Motor neuron (in vitro differentiated cells): ENCODE results near the gene TPI1. TPM values are rescaled to one million over a fixed set of nuclear protein-coding genes. Genes with fewer than 3 reads are reported as not detected.
"Not testable (repeated sequence)": the region's sequence is repeated elsewhere in the genome, so short reads cannot be mapped to it uniquely, and the experiment has no call there.

ENCODE experiments used
- ATAC-seq, 8 experiments: fragments of 200-7000 bp; cut with Tn5 transposase; replicated peaks in 6 of 8; 2 replicates each; pipeline ENCODE4 v1.8.0; 2021; ENCODE audit warnings: mild to moderate bottlenecking in 8 of 8, moderate library complexity in 8 of 8
- H3K27ac ChIP-seq, 2 donors: fragments of 250-450 bp; sonication (Bioruptor Pico); 2 replicates each; pipeline ENCODE4 v1.9.0; 2021; ENCODE audit warnings: antibody characterized with exemption in 2 of 2, mild to moderate bottlenecking in 2 of 2, moderate library complexity in 1 of 2
- H3K4me1 ChIP-seq, 2 donors: fragments of 250-450 bp; sonication (Bioruptor Pico); replicated peaks in 1 of 2; 2 replicates each; pipeline ENCODE4 v1.6.1; 2021; ENCODE audit warnings: antibody characterized with exemption in 2 of 2, mild to moderate bottlenecking in 2 of 2, moderate library complexity in 1 of 2
- H3K4me3 ChIP-seq, 5 donors: fragments of 250-450 bp; sonication (Bioruptor Pico); 2 replicates each; pipeline ENCODE4 v1.9.0; 2021; ENCODE audit warnings: antibody characterized with exemption in 5 of 5, mild to moderate bottlenecking in 5 of 5, moderate library complexity in 4 of 5
- WGBS, 10 experiments: fragments of 450-650 bp; shearing (Covaris generic); methylation state at CpG; one replicate each; pipeline ENCODE4 v1.0.0; 2022; 5-methylcytosine and 5-hydroxymethylcytosine counted together
- in situ Hi-C, 9 experiments: fragments of 400-800 bp; cut with MboI; loops; one replicate each; pipeline ENCODE4 v1.15.0; 2021; ENCODE audit warnings: low sequenced_read_pairs in 9 of 9, low pct_unique_long_range_greater_than_20kb in 2 of 9; ENCODE audit not compliant: unreplicated experiment in 9 of 9
- total RNA-seq, 8 experiments: library from RNA; unstranded; fragments of 300-600 nt; gene quantifications; 2 replicates each; pipeline versions ENCODE4 v1.2.3 to v1.2.4, GENCODE V29; 2022

The TPI1 gene
- total RNA-seq, 8 experiments from 2014 or later, result 544 to 781 (median 685) TPM

DNA sequence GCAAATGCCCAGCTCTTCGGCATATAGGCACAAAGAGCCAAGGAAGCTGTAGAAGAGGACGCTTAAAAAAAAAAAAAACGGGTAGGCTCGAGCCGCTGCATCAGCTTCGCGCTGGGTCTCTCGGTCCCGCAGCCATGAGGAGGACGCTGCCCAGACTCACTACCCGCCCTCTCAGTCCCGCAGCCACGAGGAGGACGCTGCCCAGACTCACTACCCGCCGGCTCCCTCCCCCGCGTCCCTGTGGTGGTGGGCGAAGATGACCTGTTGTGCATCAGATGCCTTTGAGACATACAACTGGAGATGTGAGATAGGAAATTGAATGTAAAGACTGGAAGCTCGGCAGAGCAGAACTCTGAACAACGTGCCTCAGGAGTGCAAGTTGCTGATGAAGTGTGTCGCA is 17.2 kb downstream of the TPI1 start:
- H3K4me1 ChIP-seq, result peaks cover 14 to 16% of the 10 kb centered on the region in 2 donors
- H3K4me3 ChIP-seq, result no peak overlapping the region
- 42 to 100% (median 72%) methylated on average over 1 to 19 of the region's 22 CpGs; no CpG with 5 or more reads in 1 of the 10 experiments for WGBS, 10 experiments
- in situ Hi-C loops, result no loop called here
- peak in 1 of 8 experiments; percentile 11 for ATAC-seq
- no peak overlapping the region for H3K27ac ChIP-seq

DNA sequence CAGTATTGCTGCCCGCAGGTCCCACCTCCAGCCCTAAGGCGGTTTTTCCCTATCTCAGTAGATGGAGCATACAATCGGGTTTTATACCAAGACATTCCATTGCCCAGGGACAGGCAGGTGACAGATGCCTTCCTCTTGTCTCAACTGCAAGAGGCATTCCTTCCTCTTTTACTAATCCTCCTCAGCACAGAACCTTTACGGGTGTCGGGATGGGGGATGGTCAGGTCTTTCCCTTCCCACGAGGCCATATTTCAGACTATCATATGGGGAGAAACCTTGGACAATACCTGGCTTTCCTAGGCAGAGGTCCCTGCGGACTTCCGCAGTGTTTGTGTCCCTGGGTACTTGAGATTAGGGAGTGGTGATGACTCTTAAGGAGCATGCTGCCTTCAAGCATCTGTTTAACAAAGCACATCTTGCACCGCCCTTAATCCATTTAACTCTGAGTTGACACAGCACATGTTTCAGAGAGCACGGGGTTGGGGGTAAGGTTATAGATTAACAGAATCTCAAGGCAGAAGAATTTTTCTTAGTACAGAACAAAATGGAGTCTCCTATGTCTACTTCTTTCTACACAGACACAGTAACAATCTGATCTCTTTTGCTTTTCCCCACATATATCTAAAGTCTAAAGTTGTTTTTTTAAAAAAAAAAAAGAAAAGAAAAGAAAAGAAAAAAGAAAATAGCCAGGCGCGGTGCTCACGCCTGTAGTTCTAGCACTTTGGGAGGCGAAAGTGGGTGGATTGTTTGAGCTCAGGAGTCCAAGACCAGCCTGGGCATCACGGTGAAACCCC is 19.1 kb downstream of the TPI1 start:
- H3K27ac ChIP-seq, result peak overlapping the region; percentile 42 to 88
- H3K4me3 ChIP-seq, ATAC-seq, in situ Hi-C loops: not testable (repeated sequence)
- peaks cover 20 to 21% of the 10 kb centered on the region in 2 donors for H3K4me1 ChIP-seq
- 50 to 100% (median 76%) methylated on average over 1 to 3 of the region's 15 CpGs; no CpG with 5 or more reads in 6 of the 10 experiments for WGBS, 10 experiments

DNA sequence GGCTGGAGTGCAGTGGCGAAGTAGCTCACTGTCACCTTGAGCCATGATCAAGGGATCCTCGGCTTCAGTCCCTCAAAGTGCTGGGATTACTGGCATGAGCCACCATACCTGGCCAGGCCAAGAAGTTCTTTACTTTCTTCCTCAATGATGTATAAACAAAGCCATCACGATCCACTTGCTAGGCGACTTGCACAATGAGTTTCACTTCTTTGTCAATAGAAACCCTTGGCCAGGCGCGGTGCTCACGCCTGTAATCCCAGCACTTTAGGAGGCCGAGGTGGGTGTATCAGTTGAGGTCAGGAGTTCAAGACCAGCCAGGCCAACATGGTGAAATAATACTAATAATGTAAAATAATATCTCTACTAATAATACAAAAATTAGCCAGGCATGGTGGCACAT is 20.1 kb downstream of the TPI1 start:
- 77 to 100% (median 91%) methylated on average over 1 to 7 of the region's 8 CpGs for WGBS, 10 experiments
- H3K27ac ChIP-seq, result no peak overlapping the region
- no peak overlapping the region for H3K4me3 ChIP-seq
- H3K4me1 ChIP-seq, result peaks cover 20 to 21% of the 10 kb centered on the region in 2 donors
- ATAC-seq, result no peak
- in situ Hi-C loops, result no loop called here

DNA sequence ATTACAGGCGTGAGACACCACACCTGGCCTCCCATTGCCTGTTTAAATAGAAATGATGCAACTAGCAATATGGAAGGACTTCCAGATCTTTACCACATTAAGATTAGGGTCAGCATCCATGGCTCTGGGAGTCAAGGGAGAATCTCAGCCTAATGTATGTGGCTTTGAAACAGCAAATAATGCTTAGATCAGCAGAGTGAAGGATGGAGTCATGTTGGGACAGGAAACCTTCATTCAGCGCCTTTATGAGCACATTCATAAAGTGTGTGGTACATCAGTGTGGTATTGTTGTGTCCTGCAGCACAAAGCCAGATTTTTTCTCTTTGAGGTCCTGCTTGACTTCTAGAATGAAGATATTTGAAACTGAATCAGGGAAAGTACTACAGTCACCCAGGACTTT is 21.0 kb downstream of the TPI1 start:
- WGBS, 10 experiments, result 67 to 100% (median 100%) methylated on average over 1 to 2 of the region's 2 CpGs; no CpG with 5 or more reads in 2 of the 10 experiments
- H3K27ac ChIP-seq, result no peak overlapping the region
- no peak for ATAC-seq

DNA sequence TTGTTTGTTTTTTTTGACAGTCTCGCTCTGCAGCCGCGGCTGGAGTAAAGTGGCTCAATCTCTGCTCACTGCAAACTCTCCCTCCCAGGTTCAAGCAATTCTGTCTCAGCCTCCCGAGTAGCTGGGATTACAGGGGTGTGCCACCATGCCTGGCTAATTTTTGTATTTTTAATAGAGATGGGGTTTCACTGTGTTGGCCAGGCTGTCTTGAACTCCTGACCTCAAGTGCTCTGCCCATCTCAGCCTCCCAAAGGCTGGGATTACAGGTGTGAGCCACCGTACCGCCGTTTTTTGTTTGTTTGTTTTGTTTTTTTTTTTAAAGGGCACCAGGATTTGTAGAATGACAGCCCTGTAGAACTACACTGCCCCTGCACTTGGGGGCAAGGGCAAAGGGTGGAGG is 21.5 kb downstream of the TPI1 start:
- H3K4me1 ChIP-seq, result peaks cover 20 to 21% of the 10 kb centered on the region in 2 donors
- 73 to 100% (median 94%) methylated on average over 2 to 6 of the region's 7 CpGs; no CpG with 5 or more reads in 1 of the 10 experiments for WGBS, 10 experiments
- in situ Hi-C loops, H3K27ac ChIP-seq, H3K4me3 ChIP-seq, ATAC-seq: not testable (repeated sequence)

More for the DNA sequence above, 21.0 kb downstream of the TPI1 start:
- Histone ChIP-seq H3K4me3 (no peak overlapping the region), H3K4me1 (peaks cover 20 to 21% of the 10 kb centered on the region in 2 donors)
- in situ Hi-C loops, result no loop called here

DNA sequence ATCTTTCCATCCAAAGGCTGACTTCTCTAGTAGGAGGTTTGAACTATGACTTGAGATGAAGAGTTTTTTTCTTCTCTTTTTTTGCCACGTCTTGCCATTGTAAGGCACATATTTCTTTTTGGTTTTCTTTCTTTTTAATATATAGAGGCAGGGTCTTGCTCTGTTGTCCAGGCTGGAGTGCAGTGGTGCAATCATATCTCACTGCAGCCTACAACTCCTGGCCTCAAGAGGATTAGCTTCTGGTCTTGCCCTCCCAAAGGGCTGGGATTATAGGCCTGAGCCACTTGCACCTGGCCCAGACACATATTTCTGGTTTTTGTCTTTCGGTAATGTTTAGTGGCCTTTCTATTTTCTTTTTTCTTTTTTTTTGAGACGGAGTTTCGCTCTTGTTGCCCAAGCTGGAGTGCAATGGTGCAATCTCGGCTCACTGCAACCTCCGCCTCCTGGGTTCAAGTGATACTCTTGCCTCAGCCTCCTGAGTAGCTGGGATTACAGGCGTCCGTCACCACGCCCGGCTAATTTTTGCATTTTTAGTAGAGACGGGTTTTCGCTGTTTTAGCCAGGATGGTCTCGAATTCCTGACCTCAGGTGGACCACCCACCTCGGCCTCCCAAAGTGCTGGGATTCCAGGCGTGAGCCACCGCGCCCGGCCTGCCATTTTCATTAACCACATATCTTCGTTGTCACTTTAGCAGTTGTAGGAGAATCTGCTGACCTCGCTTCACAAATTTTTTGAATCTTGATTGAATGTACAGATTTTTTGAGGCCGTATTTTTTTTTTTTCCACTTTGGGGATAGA is 22.6 kb downstream of the TPI1 start:
- WGBS, 10 experiments, result 80 to 100% (median 95%) methylated on average over 1 to 19 of the region's 21 CpGs; no CpG with 5 or more reads in 1 of the 10 experiments
- in situ Hi-C loops, H3K4me3 ChIP-seq, ATAC-seq: not testable (repeated sequence)
- Histone ChIP-seq H3K4me1 (peaks cover 20 to 21% of the 10 kb centered on the region in 2 donors), H3K27ac (peak overlapping the region in 1 of 2 donors; percentile 78)

DNA sequence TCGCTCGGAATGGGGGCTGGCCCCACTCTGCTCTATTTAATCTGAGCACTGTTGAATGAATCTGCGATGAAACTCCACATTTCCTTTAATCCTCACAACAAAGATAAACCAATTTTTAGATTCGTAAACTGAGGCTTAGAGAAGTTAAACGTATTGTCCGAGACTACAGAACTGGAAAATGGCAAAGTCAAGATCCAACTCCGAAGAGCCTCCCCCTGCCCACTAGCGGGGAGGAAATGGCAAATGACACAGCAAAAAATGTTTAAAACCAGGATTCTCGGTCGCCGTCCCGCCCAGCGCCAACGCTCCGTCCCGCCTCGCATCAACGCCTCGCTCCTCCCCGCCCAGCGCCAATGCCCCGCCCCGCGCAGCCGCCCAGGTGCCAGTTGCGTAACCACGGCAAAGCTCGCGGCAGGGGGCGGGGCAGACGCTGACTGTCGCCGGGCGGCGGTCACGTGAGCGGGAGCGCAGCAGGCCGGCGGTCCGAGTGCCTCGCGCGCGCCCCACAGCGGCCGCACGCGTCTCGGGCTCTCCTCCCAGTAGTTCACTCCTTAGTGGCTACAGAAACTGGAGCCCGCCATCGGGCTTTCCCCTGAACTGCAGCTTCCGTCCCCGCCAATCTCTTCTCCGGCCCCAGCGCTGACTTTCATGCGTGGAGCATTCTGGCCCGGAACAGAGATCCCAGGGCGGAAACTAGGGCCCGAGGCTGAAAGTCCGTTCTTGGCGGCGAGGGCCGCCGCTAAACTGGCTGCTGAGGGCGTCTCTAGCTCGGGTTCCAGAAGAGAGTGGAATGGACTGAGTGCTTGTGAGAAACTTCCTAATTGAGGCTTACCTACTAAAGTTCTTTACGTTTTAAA is 23.7 kb downstream of the TPI1 start:
- Histone ChIP-seq H3K27ac (peak overlapping the region; percentile 58 to 78), H3K4me3 (peak overlapping the region; percentile 33 to 41 (median 37)), H3K4me1 (peaks cover 12 to 14% of the 10 kb centered on the region in 2 donors)
- 0 to 20% (median 6%) methylated on average over 1 to 18 of the region's 68 CpGs for WGBS, 10 experiments
- peak; percentile 95 to 98 (median 96) for ATAC-seq
- in situ Hi-C loops, result no loop called here

DNA sequence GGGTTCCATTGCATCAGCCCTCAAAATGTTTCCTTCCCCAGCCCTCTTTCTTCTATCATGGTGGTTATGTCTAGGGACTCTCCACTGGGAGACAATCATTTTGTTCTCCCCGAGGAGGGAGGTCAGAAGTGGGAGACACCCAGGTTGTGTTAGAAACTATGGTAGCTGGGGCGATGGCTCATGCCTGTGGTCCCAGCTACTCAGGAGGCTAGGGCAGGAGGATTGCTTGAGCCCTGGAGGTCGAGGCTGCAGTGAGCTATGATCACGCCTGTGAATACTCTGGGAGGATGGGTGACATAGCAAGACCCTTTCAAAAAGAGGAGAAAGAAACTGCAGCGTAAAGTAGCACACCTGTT is 24.3 kb downstream of the TPI1 start:
- in situ Hi-C loops, result no loop called here
- Histone ChIP-seq H3K4me1 (peaks cover 8 to 9% of the 10 kb centered on the region in 2 donors), H3K27ac (peak overlapping the region in 1 of 2 donors; percentile 63), H3K4me3 (peak overlapping the region; percentile 27 to 41 (median 33))
- WGBS, 10 experiments, result 65 to 100% (median 86%) methylated on average over 1 to 5 of the region's 5 CpGs; no CpG with 5 or more reads in 4 of the 10 experiments
- peak in 2 of 8 experiments; percentile 1 to 3 for ATAC-seq

DNA sequence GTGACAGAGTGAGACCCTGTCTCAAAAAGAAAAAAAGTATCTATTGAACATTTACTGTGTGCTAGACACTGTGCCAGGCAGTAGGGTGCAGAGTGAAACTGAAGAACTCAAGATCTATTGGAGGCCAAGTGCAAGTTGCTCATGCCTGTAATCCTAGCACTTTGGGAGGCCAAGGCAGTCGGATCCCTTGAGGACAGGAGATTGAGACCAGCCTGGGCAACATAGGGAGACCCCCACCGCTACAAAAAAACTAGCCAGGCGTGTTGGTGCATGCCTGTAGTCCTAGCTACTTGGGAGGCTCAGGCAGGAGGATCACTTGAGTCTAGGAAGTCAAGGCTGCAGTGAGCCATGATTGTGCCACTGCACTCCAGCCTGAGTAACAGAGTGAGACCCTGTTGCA is 25.4 kb downstream of the TPI1 start:
- ATAC-seq, in situ Hi-C loops, H3K27ac ChIP-seq, H3K4me1 ChIP-seq, H3K4me3 ChIP-seq: not testable (repeated sequence)
- 72 to 100% (median 94%) methylated on average over 1 to 3 of the region's 3 CpGs; no CpG with 5 or more reads in 5 of the 10 experiments for WGBS, 10 experiments

DNA sequence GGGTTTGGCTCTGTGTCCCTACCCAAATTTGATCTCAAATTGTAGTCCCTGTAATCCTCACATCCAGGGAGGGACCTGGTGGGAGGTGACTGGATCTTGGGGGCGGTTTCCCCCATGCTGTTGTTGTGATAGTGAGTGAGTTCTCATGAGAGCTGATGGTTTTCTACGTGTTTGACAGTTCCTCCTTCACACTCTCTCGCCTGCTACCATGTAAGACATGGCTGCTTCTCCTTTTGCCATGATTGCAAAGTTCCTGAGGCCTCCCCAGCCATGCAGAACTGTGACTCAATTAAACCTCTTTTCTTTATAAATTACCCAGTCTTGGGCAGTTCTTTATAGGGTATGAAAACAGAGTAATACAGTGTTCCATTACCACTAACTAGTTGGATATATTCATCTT is 27.0 kb downstream of the TPI1 start:
- no peak overlapping the region for H3K27ac ChIP-seq
- in situ Hi-C loops, result no loop called here
- peaks cover 5 to 8% of the 10 kb centered on the region in 2 donors for H3K4me1 ChIP-seq
- 44 to 100% (median 74%) methylated on average over 1 to 2 of the region's 3 CpGs; no CpG with 5 or more reads in 4 of the 10 experiments for WGBS, 10 experiments
- H3K4me3 ChIP-seq, result no peak overlapping the region
- ATAC-seq, result no peak

DNA sequence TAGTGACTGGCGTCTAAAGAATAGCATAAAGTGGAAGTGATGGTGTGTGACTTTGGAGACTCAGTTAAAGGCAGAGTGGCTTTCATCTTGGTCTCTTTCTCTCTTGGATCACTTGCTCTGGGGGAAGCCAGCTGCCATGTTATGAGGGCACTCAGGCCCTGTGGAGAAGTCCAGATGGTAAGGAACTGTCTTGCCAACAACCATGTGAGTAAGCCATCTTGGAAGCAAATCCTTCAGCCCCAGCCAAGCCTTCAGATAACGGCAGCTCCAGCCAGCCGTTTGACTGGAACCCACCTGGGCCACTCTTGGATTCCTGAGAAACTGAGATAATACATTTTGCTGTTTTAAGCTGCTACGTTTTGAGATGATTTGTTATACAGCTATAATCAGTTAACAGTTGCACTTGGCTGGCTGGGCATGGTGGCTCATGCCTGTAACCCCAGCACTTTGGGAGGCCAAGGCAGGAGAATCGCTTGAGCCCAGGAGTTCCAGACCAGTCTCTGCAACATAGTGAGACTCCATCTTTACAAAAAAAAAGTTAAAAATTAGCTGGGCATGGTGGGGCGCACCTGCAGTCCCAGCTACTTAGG is 29.6 kb downstream of the TPI1 start:
- in situ Hi-C loops, result no loop called here
- Histone ChIP-seq H3K4me3 (no peak overlapping the region), H3K4me1 (peaks cover 5 to 12% of the 10 kb centered on the region in 2 donors), H3K27ac (no peak overlapping the region)
- 38 to 94% (median 70%) methylated on average over 1 to 5 of the region's 6 CpGs; no CpG with 5 or more reads in 1 of the 10 experiments for WGBS, 10 experiments
- ATAC-seq, result no peak

DNA sequence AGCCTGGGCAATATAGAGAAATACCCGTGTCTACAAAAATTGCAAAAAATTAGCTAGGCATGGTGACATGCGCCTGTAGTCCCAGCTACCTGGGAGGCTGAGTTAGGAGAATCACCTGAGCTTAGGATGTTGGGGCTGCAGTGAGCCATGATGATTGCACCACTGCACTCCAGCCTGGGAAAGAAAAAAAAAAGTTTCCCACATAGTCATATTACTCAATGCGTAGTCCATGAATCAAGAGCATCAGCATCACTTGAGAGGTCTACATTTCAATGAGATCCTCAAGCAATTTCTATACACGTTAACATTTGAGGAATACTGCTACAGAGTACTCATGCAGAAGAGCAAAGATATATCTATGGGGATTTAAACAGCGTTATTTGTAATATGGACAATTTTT is 32.1 kb downstream of the TPI1 start:
- ATAC-seq, result no peak
- 67 to 100% (median 92%) methylated on average over 1 to 5 of the region's 5 CpGs; no CpG with 5 or more reads in 2 of the 10 experiments for WGBS, 10 experiments
- no peak overlapping the region for H3K4me3 ChIP-seq
- no peak overlapping the region for H3K27ac ChIP-seq
- peaks cover 15 to 22% of the 10 kb centered on the region in 2 donors for H3K4me1 ChIP-seq
- in situ Hi-C loops, result no loop called here
